Fibroblast of the aortic adventitia (primary cell): Measurements from ENCODE around the gene TMEM250. TPM values are rescaled to one million over a fixed set of nuclear protein-coding genes. Genes with fewer than 3 reads are reported as not detected.

ENCODE experiments used
- DNase-seq: peaks from one replicate; pipeline ENCODE4 v3.0.0-alpha.2; 2010; ENCODE audit warnings: low read depth
- H3K4me3 ChIP-seq: 2 replicates; pipeline ENCODE4 v1.5.1; 2011; ENCODE audit warnings: low read depth, mild to moderate bottlenecking, control low read depth, low read length, moderate library complexity
- CTCF ChIP-seq: IDR thresholded peaks from 2 replicates; pipeline ENCODE4 v1.5.1; 2011; ENCODE audit warnings: mild to moderate bottlenecking, low read length, control low read depth, inconsistent platforms; ENCODE audit not compliant: insufficient read depth
- total RNA-seq: library from RNA; depleted of rRNA; stranded (reverse); fragments of >200 nt; gene quantifications from 2 replicates; pipeline ENCODE4 v1.2.3, GENCODE V29; 2012; ENCODE audit warnings: low replicate concordance

Gene TMEM250
- total RNA-seq, 1 donor, result 46.1 TPM

- no peak overlapping the region for H3K4me3 ChIP-seq
- DNase-seq, result no peak
- TF ChIP-seq CTCF, result no peak
Measured at GRCh38 chr9:136142414-136142796, 23.7 kb upstream of the TMEM250 start.

- TF ChIP-seq CTCF, result no peak
- no peak for DNase-seq
- no peak overlapping the region for H3K4me3 ChIP-seq
Measured at GRCh38 chr9:136141682-136142413, 23.2 kb upstream of the TMEM250 start.

- peak; percentile 67 for DNase-seq
- no peak overlapping the region for H3K4me3 ChIP-seq
- no peak for TF ChIP-seq CTCF
Measured at GRCh38 chr9:136140966-136141365, 22.3 kb upstream of the TMEM250 start.

- no peak overlapping the region for H3K4me3 ChIP-seq
- no peak for DNase-seq
- TF ChIP-seq CTCF, result no peak
Measured at GRCh38 chr9:136140046-136140445, 21.4 kb upstream of the TMEM250 start.

- H3K4me3 ChIP-seq, result no peak overlapping the region
- no peak for DNase-seq
- peak; percentile 20 for TF ChIP-seq CTCF
Measured at GRCh38 chr9:136138566-136138965, 19.9 kb upstream of the TMEM250 start.

GRCh38 chr9:136137321-136138265 lies 18.9 kb upstream of the TMEM250 start:
- no peak for TF ChIP-seq CTCF
- no peak for DNase-seq
- no peak overlapping the region for H3K4me3 ChIP-seq
